ENCODE data around the gene ATRNL1.

Gene ATRNL1

DNA sequence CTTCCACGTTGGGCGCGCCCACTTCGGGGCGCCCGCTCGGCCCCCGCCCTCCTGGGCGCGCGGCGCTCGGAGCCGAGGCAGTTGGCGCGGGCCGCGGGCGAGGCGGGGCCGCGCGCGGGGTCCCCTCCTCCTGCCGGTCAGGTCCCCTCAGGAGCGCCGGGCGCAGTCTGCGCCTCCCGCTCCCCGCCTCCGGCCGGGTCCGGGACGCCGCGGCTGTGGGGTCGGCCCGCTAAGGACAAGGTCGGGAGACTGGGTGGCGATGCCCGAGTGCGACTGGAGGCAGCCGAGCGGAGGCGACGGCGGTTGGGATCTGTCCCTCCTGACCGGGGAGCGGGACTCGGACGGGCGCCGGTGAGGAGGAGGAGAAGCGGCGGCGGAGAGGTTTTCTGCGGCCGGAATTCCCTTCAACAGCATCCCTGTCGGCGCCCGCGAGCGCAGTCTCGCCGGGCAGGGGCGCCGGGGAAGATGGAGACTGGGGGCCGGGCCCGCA lies at the start of gene ATRNL1:
TSS of gene ATRNL1 (plus strand) at position 80 of the 490 bp plus-strand sequence. CDS start at position 466, 386 bp downstream.
- DNase-seq: no peak

DNA sequence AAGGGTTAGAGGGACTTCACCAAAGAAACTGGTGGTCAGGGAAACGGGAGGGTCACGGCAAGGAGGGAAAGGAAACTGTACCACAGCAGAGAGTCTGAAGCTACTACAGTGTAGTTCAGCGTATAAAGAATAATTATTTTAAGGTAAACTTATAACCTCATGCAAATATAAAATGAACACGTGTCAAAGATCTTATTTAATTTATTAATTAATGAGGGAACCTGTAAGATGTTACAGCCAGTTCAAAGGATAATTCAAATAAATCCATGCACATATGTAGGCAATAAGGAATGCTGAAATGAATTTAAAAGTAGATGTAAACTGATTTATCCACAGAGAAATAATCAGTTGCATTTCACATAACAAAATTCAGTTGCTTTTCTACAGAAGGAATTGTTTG lies 49.4 kb upstream of the ATRNL1 start:
- DNase-seq: no peak

DNA sequence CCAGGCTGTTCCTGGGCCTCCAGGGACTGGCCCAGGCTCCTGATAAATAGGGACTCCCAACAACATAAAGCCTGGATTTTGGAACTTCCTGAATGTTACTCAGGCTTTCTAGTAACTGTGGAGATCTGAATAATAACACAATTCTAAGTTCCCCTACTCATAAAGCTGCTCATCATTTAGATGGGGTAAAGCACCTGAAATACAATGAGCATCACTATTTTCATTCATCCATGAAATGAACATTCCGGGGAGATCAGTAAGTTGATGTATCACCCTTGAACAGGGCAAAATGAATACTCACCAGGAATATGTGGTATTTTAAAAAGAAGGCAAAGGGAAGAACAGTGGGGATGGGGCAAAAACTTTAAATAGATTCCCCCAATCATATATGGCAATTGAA lies 48.3 kb upstream of the ATRNL1 start:
- DNase-seq: no peak

GRCh38 chr10:115045499-115045898 lies 47.7 kb upstream of the ATRNL1 start:
- DNase-seq: no peak

GRCh38 chr10:115046686-115047236 lies 46.4 kb upstream of the ATRNL1 start:
- no peak for DNase-seq

DNA sequence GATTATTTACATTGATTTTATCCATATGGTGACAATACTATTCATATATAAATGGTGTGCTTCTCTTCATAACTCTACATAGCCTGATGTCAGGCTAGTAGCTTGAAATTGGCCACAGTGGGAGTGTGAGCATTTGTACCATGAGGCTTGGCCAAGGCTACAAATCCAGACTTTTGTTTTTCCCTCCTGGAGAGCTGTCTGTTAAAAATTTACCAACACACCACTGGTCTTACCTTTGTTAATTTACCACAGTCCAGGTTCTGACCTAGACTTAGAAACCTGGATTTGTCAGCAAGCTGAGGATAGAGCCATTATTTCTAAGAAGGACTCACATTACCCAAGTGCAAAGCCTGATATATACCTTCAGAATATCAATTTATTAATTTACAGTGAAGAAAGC lies 45.5 kb upstream of the ATRNL1 start:
- DNase-seq: no peak

DNA sequence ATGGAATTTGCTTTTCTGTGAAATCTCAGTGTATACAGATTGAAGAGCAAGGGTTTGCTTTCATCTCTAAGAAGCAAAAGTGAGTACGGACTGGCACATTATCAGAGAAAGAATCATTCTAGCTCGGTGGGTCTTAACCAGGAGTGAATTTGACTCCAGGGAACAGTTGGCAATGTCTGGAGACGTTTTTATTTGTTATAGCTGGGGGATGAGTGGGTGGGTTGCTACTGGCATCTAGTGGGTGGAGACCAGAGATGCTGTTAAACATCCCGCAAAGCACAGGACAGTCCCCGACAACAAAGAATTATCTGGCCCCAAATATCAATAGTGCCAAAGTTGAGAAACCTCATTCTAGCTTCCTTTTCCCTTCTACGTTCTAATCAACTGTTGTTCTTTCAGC lies 43.8 kb upstream of the ATRNL1 start:
- DNase-seq: no peak

- no peak for DNase-seq
These were observed 43.2 kb upstream of the ATRNL1 start for GRCh38 chr10:115049960-115050359.

DNA sequence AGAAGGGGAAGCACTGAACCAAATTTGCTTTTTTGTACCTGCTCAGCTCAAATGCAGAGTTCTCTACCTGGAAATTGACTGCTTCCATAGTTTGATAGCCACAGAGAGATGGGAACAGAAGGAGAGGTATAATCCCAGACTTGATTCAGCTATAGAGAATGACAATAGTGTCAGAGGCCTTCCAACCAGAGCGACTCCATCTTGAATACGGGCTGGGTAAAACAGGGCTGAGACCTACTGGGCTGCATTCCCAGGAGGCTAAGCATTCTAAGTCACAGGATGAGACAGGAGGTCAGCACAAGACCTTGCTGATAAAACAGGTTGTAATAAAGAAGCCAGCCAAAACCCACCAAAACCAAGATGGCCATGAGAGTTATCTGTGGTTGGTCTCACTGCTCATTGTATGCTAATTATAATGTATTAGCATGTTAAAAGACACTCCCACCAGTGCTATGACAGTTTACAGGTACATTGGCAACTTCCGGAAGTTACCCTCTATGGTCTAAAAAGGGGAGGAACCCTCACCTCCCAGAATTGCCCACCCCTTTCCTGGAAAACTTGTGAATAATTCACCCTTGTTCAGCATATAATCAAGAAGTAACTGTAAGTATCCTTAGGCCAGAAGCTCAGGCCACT lies 42.7 kb upstream of the ATRNL1 start:
- no peak for DNase-seq

- no peak for DNase-seq
These were observed 41.9 kb upstream of the ATRNL1 start for GRCh38 chr10:115051216-115051615.

- no peak for DNase-seq
These were observed 40.9 kb upstream of the ATRNL1 start for GRCh38 chr10:115052226-115052625.

DNA sequence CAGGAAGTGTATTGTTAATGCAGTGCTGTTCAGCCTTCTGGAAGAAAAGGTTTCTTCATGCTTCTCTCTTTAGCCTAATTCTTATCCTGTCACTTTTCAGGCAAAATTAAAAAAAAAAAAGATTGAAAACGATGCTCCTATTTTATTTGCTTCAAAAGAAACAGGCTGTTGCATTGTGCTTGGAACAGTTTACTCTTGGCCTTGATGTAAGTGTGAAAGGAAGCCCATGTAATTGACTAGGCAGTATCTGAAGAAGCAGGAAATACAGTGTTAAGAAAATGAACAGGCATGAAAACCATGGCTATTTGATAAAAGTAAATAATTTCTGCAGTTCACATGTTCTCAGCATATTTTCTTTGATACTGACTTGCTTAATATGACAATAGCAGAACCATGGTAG lies 40.4 kb upstream of the ATRNL1 start:
- DNase-seq: no peak

DNA sequence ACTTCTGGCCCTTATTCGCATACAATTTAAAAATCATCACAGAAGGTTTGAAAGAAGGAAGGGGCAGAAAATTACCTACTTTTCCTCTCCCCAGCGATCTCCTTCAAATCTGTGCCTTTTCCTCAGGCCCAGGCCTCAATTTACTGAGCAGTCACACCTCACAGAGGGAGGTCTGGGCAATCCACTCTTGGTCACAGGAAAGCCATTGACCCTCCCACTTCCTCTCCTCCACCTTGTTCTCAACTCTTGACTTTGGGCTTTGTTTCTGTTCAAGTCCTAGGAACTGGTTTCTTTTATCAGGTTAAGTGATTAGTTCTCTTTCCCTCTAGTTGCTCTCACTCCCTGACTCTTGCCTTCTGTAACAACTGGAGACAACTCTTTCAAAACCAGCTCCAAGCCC lies 37.0 kb upstream of the ATRNL1 start:
- no peak for DNase-seq

DNA sequence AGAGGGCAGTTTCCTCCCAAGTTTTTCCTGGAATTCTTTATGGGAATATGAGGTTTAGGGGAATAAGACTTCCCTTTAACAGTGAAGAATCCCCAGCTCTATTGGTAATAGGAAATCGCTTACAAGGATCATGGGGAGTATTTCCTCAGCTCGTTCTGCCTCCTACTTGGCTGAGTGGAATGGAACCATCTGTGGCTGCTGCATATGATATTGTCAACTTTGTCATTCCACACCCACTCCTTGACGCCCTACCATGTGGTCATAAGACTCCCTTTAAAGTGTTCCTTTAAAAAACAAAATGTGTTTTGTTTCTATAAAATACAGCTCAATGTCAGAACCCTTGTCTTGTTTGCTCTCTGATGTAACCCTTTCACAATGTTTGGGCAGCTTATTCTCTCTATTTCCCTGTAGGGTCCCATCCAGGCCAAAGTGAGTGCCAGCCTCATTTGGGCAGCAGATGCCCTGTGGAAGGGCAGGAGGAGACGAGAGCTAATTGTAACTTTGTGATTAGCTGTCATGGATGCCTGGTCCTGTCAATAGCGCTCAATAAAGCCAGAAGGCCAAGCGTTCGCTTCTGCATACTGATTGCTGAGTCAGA lies 33.8 kb upstream of the ATRNL1 start:
- no peak for DNase-seq

- DNase-seq: no peak
These were observed 29.2 kb upstream of the ATRNL1 start for GRCh38 chr10:115063701-115064658.

- no peak for DNase-seq
These were observed 27.4 kb upstream of the ATRNL1 start for GRCh38 chr10:115065801-115066200.

DNA sequence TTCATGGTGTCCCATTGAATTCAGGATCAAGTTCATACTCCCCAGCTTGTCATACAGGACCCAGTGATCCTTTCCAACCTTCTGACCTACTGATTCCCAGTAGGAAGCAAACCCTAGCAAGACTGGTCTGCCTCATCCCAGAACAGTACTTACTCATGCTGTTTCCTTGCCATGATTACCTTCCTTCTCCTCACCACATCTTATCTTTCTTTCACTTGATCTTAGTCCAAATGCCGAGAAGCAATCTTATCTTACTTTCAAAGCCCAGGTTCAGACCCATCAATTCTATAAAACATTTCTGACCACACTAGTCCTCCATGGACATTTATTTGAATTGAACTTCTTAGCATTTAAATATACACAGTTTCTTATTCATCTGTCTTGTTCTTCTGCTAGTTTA lies 26.6 kb upstream of the ATRNL1 start:
- no peak for DNase-seq

DNA sequence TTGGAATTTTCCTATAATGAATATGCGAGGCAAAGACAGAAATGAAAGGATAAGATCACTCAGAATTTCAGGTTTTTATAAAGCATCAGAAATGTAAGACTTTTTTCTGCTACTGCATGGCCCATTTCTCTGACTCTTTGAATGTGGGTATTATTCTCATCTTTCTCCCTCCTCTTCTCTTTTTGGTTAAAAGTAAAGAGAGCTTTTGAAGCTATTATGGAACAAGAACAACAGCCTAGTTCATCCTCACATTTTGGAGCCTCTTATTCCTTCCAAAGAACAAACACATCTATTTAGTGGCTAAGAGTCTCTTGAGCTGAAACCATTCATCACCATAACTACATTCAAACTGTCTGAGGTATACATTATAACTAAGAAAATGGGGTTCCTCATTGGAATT lies 19.4 kb upstream of the ATRNL1 start:
- DNase-seq: no peak

DNA sequence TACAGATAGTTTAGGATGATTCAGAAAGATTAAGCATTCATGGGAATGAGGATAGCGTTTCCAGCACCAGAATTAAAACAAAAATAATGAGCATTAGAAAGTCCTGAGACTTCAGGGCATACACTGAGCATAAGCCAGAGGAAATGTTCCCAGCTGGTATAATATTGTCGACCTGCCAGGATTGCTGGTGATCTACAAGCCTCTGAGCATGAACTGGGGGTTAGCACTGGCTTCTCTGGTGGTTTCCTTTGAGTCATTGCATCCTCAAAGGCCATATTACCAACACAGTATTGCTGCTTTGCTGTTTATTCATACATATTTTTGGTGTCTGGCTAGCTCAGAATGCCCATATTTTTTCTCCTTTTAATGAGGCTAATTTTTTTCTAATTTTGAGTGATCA lies 10.7 kb upstream of the ATRNL1 start:
- no peak for DNase-seq

DNA sequence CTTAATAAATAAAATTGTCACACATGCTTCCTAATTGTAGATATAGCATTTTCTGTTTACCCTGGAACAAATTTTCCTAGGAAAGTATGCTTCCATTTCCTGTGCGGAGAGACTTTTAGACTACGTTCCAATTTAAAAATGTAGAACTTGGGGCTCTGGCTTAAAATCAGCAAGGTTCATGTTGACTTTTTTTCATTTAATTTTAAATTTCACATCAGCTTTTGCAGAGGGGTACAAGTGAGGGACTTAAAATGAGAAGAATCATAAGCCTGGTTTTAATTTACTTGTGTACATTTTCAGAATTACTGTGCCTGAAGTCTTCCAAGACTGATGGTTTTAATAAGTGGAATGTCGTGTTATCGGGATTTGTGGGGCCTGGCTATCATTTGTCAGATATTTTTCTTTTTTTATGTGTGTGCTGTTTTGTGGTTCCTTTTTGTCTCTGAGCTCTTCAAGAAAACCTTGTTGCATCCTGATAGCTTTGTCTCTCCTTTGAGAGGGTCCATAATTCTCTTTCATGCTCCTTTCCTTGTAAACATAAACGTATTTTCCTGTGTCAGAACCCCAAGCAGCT lies 8.8 kb upstream of the ATRNL1 start:
- DNase-seq: no peak

DNA sequence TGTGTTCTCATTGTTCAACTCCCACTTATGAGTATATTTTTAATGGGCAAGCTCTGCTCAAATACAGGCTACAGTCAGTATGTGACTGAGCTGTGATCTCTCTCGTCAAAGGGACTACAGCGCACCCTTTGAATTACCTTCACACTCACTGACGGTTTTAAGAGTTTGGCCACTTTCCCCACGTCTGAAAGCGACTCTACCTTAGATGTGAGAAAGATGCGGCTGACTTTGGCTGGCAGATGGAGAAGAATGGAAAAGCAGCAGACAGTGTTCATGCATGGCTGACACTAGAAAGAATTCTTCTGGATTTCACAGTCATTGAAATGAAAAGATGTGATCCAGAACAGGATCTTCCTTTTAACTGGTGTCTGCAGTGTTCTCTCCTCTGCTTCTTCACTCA lies 2.0 kb upstream of the ATRNL1 start:
- DNase-seq: no peak

- no peak for DNase-seq
These were observed 959 bp upstream of the ATRNL1 start for GRCh38 chr10:115092258-115092554.

- peak; percentile 13 to 23 for DNase-seq
These were observed 445 bp upstream of the ATRNL1 start for GRCh38 chr10:115092555-115093285.

Measured in stimulated activated CD4-positive, alpha-beta T cell treated with anti-CD3 and anti-CD28 coated beads, Interleukin-4, amount 100 ng/mL, for 4 hours (primary cell).